ENCODE measurements around the gene PCNX2.

GRCh38 chr1:232985882-232986526 lies 309.5 kb downstream of the PCNX2 start:
- no peak for TF ChIP-seq CTCF (IDR thresholded peaks at IDR 0.05)
- no peak for TF ChIP-seq ZNF263 (CRISPR knock-in tag; IDR thresholded peaks at IDR 0.05; ENCODE audit: low read depth)
- no peak for TF ChIP-seq USF2 (CRISPR knock-in tag; IDR thresholded peaks at IDR 0.05)
- no peak for TF ChIP-seq IRF2 (CRISPR knock-in tag; IDR thresholded peaks at IDR 0.05; ENCODE audit: borderline replicate concordance, low read depth)
- TF ChIP-seq ZNF281 (CRISPR knock-in tag; IDR thresholded peaks at IDR 0.05): no peak
- no peak for TF ChIP-seq MAX (CRISPR knock-in tag; IDR thresholded peaks at IDR 0.05)
- TF ChIP-seq NFYB (CRISPR knock-in tag; conservative IDR thresholded peaks at IDR 0.05; ENCODE audit: low read depth): no peak
- no peak for TF ChIP-seq ELF4 (CRISPR knock-in tag; IDR thresholded peaks at IDR 0.05; ENCODE audit: low read depth)
- no peak for TF ChIP-seq E2F1 (CRISPR knock-in tag; IDR thresholded peaks at IDR 0.05)
- no peak for TF ChIP-seq TEAD1 (CRISPR knock-in tag; IDR thresholded peaks at IDR 0.05)
- no peak for TF ChIP-seq HMGXB4 (CRISPR knock-in tag; IDR thresholded peaks at IDR 0.05)

Data from WTC11 (cell line).